Hepatocyte (in vitro differentiated cells): ENCODE measurements around the gene SNX11. TPM values are rescaled to one million over a fixed set of nuclear protein-coding genes. Genes with fewer than 3 reads are reported as not detected.

Experiments
- DNase-seq: peaks from one replicate; pipeline ENCODE4 v3.0.0-alpha.2; 2016; ENCODE audit warnings: low spot score
- H2AFZ ChIP-seq: fragments of 200-600 bp; sonication (generic); 2 replicates; pipeline ENCODE4 v1.6.0; 2016; ENCODE audit warnings: antibody characterized with exemption, mild to moderate bottlenecking
- H3K27ac ChIP-seq: fragments of 200-600 bp; sonication (generic); 2 replicates; pipeline ENCODE4 v1.5.1; 2016; ENCODE audit warnings: mild to moderate bottlenecking
- H3K27me3 ChIP-seq: fragments of 200-600 bp; sonication (generic); 2 replicates; pipeline ENCODE4 v1.6.1; 2016
- H3K36me3 ChIP-seq: fragments of 200-600 bp; sonication (generic); replicated peaks from 2 replicates; pipeline ENCODE4 v1.5.1; 2016; ENCODE audit warnings: low read depth; ENCODE audit not compliant: insufficient read depth
- H3K4me1 ChIP-seq: fragments of 200-600 bp; sonication (generic); 2 replicates; pipeline ENCODE4 v1.5.1; 2016; ENCODE audit warnings: mild to moderate bottlenecking, moderate library complexity; ENCODE audit not compliant: insufficient read depth
- H3K4me2 ChIP-seq: fragments of 200-600 bp; sonication (generic); 2 replicates; pipeline ENCODE4 v1.6.0; 2016
- H3K4me3 ChIP-seq: fragments of 200-600 bp; sonication (generic); 2 replicates; pipeline ENCODE4 v1.5.1; 2016; ENCODE audit warnings: mild to moderate bottlenecking
- H3K79me2 ChIP-seq: fragments of 200-600 bp; sonication (generic); 2 replicates; pipeline ENCODE4 v1.6.0; 2017; ENCODE audit warnings: mild to moderate bottlenecking
- H3K9me2 ChIP-seq: fragments of 200-600 bp; sonication (generic); replicated peaks from 2 replicates; pipeline ENCODE4 v1.6.0; 2017; ENCODE audit warnings: mild to moderate bottlenecking; ENCODE audit not compliant: insufficient read depth
- H3K9me3 ChIP-seq: fragments of 200-600 bp; sonication (generic); 2 replicates; pipeline ENCODE4 v1.5.1; 2016; ENCODE audit warnings: low read depth, mild to moderate bottlenecking
- H4K20me1 ChIP-seq: fragments of 200-600 bp; sonication (generic); 2 replicates; pipeline ENCODE4 v1.6.0; 2016; ENCODE audit warnings: mild to moderate bottlenecking; ENCODE audit not compliant: insufficient read depth, poor library complexity, severe bottlenecking
- CTCF ChIP-seq: fragments of 200-600 bp; sonication (generic); IDR thresholded peaks from 2 replicates; pipeline ENCODE4 v1.5.1; 2016; ENCODE audit warnings: antibody characterized with exemption, mild to moderate bottlenecking; ENCODE audit not compliant: poor library complexity
- EZH2 ChIP-seq: fragments of 200-600 bp; sonication (generic); IDR thresholded peaks from 2 replicates; pipeline ENCODE4 v1.6.1; 2016; ENCODE audit warnings: antibody characterized with exemption, mild to moderate bottlenecking, borderline replicate concordance
- EZH2phosphoT487 ChIP-seq: fragments of 200-600 bp; sonication (generic); IDR thresholded peaks from one replicate; pipeline ENCODE4 v1.6.1; 2018; ENCODE audit warnings: antibody characterized with exemption, mild to moderate bottlenecking, low read depth, moderate library complexity; ENCODE audit not compliant: unreplicated experiment, severe bottlenecking
- WGBS: methylation state at CpG from one replicate; pipeline ENCODE4 v1.1.6; 2016; ENCODE audit warnings: low lambda C conversion rate; ENCODE audit errors: missing lambda C conversion rate; 5-methylcytosine and 5-hydroxymethylcytosine counted together
- polyA plus RNA-seq: library from polyadenylated mRNA; unstranded; fragments of >200 nt; fragmentation: Nextera tagmentation; extraction: Ambion mirVana; gene quantifications from 2 replicates; pipeline ENCODE4 v1.2.1, GENCODE V29; 2016
- total RNA-seq: library from RNA; depleted of rRNA; stranded (reverse); fragments of >200 nt; gene quantifications from 2 replicates; pipeline ENCODE4 v1.2.3, GENCODE V29; 2014

SNX11 gene
- total and polyA plus RNA-seq, 2 experiments from 2014 or later: 11.3 to 13.2 TPM

- Histone ChIP-seq H4K20me1 (peaks cover 13% of the 10 kb centered on the region), H3K27me3 (no peaks in the 10 kb centered on the region), H3K4me1 (peaks cover 6% of the 10 kb centered on the region), H2AFZ (no peak overlapping the region), H3K9me2 (no peaks in the 10 kb centered on the region), H3K27ac (no peak overlapping the region), H3K4me3 (no peak overlapping the region), H3K36me3 (no peaks in the 10 kb centered on the region), H3K9me3 (no peaks in the 10 kb centered on the region), H3K4me2 (no peak overlapping the region), H3K79me2 (peaks cover 25% of the 10 kb centered on the region)
- DNase-seq: no peak
- TF ChIP-seq EZH2: no peak
- TF ChIP-seq EZH2phosphoT487: no peak
- TF ChIP-seq CTCF: no peak
- 86% methylated on average over 7 of the region's 7 CpGs for WGBS
Measured at GRCh38 chr17:48060249-48060648, 47.3 kb upstream of the SNX11 start.

DNA sequence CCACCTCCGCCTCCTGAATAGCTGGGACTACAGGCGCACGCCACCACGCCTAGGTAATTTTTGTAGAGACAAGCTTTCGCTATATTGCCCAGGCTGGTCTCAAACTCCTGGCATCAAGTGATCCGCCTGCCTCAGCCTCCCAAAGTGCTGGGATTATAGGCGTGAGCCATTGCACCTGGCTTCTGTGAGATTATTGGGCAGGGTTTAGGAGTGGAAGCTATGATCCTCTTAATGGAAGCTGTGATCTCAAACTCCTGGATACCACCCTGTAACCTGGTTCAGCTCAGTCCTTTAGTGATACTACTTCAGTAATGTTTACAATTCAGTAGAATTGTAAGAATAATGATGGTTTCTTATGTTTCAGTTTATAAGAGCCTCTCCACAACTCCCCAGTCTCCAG lies 45.3 kb upstream of the SNX11 start:
- WGBS: 93% methylated on average over 7 of the region's 7 CpGs
- no peak overlapping the region for H3K4me3 ChIP-seq
- no peaks in the 10 kb centered on the region for H3K9me2 ChIP-seq
- H3K27ac ChIP-seq: no peak overlapping the region
- no peaks in the 10 kb centered on the region for H3K4me1 ChIP-seq
- peaks cover 13% of the 10 kb centered on the region for H3K79me2 ChIP-seq
- no peak for DNase-seq
- H3K27me3 ChIP-seq: no peaks in the 10 kb centered on the region
- no peaks in the 10 kb centered on the region for H3K9me3 ChIP-seq
- H3K36me3 ChIP-seq: no peaks in the 10 kb centered on the region
- H2AFZ ChIP-seq: no peak overlapping the region
- no peak overlapping the region for H3K4me2 ChIP-seq
- H4K20me1 ChIP-seq: peaks cover 3% of the 10 kb centered on the region
- TF ChIP-seq EZH2: no peak
- no peak for TF ChIP-seq EZH2phosphoT487
- no peak for TF ChIP-seq CTCF

DNA sequence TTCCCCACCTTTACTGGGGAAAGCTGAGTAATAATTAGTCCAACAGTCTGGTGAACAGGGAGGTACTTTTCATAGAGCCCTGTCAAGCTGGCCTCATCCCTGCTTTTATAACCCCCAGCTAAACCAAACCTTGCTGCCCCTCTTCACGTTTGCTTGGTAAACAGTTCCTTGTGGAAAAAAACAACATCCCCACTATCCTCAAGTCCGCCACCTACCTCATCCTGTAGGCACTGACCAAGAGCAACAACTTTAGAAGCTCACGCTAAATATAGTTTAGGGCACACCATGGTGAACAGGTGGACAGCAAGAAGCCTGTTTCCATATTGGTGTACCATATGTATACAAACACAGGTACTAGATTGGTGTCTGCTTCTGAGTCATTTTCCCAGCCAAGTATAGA lies 42.9 kb upstream of the SNX11 start:
- no peaks in the 10 kb centered on the region for H3K27me3 ChIP-seq
- no peaks in the 10 kb centered on the region for H3K36me3 ChIP-seq
- H3K4me1 ChIP-seq: peaks cover 4% of the 10 kb centered on the region
- no peaks in the 10 kb centered on the region for H3K9me2 ChIP-seq
- peaks cover 3% of the 10 kb centered on the region for H4K20me1 ChIP-seq
- H3K4me2 ChIP-seq: no peak overlapping the region
- no peak overlapping the region for H3K27ac ChIP-seq
- DNase-seq: no peak
- peaks cover 10% of the 10 kb centered on the region for H3K79me2 ChIP-seq
- H3K4me3 ChIP-seq: no peak overlapping the region
- no peak overlapping the region for H2AFZ ChIP-seq
- H3K9me3 ChIP-seq: no peaks in the 10 kb centered on the region
- no peak for TF ChIP-seq EZH2phosphoT487
- no peak for TF ChIP-seq CTCF
- no peak for TF ChIP-seq EZH2
- WGBS: 81% methylated on average over 3 of the region's 3 CpGs

- Histone ChIP-seq H3K27me3 (no peaks in the 10 kb centered on the region), H3K79me2 (peaks cover 3% of the 10 kb centered on the region), H3K27ac (no peak overlapping the region), H3K4me1 (peaks cover 4% of the 10 kb centered on the region), H3K36me3 (no peaks in the 10 kb centered on the region), H3K4me3 (no peak overlapping the region), H3K4me2 (no peak overlapping the region), H3K9me3 (no peaks in the 10 kb centered on the region), H2AFZ (no peak overlapping the region), H3K9me2 (no peaks in the 10 kb centered on the region), H4K20me1 (no peaks in the 10 kb centered on the region)
- WGBS: 71% methylated on average over 1 of the region's 1 CpG
- no peak for DNase-seq
- no peak for TF ChIP-seq EZH2
- no peak for TF ChIP-seq EZH2phosphoT487
- no peak for TF ChIP-seq CTCF
Measured at GRCh38 chr17:48066192-48066591, 41.4 kb upstream of the SNX11 start.
